ENCODE results near the gene RAMP3. TPM values are rescaled to one million over a fixed set of nuclear protein-coding genes. Genes with fewer than 3 reads are reported as not detected.
"Not testable (repeated sequence)": the region's sequence is repeated elsewhere in the genome, so short reads cannot be mapped to it uniquely, and the experiment has no call there.

Gene RAMP3, protein sequence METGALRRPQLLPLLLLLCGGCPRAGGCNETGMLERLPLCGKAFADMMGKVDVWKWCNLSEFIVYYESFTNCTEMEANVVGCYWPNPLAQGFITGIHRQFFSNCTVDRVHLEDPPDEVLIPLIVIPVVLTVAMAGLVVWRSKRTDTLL
- 0.14 TPM in 2 replicates for total RNA-seq

DNA sequence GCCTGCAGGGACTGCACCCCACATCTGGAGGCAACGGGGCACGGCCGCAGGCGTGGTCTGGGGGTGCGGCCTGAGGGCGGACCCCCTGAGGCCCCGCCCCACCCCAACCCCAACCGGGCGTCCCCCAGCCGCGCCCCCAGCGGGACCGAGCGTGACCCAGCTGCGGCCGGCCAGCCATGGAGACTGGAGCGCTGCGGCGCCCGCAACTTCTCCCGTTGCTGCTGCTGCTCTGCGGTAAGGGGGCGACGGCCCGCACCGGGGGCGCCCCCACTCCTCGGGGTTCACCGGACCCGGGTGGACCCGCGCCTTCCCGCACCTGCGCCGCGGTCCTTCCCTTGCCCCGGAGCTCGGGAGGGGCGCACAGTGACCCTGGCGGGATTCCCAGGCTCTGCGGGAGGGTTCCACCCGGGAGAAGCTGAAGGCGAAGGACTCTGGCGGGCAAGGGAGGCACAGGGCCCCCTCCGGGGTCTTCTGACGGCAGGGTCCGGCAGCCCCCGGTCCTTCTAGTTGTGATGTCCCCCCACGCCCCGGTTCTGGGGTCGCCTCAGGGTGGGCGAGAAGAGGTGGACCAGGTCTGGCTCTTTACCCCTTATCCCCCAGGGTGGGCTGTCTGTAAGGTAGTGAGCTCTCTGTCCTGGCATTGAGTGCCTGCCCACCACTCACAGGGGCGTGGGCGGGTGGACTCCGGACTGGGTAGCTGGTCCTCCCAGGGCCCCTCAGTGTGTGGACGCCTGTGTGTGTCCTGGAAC lies at the start of gene RAMP3:
TSS of gene RAMP3 (plus strand) at position 139 of the 749 bp plus-strand sequence. CDS start at position 177, 38 bp downstream.
- peaks cover 3% of the 10 kb centered on the region for H3K4me1 Mint-ChIP-seq (ENCODE audit: low read depth)
- H3K27me3 Mint-ChIP-seq (ENCODE audit: low read depth), result peaks cover 32% of the 10 kb centered on the region
- H3K27ac Mint-ChIP-seq, result no peak within 1 kb of the TSS
- no peaks in the 10 kb centered on the region for H3K36me3 Mint-ChIP-seq (ENCODE audit: low read depth)
- no peaks in the 10 kb centered on the region for H3K9me3 Mint-ChIP-seq
- no peak for DNase-seq (ENCODE audit: low spot score)
- intact Hi-C loops (cut with micrococcal nuclease), result no loop called here
- H3K4me3 Mint-ChIP-seq (ENCODE audit: low read depth), result no peak within 1 kb of the TSS

DNA sequence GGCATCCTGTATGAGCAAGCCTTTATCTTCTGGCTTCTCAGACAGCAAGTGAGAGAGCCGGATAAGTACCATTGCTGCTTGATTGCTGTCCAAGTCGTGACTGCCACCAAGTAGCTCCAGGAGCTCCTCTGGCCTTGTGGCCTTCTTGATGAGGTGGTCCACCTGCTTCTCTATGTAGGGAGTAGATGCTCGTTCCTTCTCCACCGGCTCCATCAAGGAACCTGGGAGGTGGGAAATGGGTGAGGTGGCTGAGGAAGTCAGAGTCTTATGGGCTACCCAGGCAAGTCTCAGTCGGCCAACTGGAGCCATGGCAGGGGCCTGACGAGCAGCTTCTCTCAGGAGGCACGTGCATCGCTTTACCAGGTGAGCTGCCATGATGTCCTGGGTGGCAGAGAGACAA lies 48.7 kb upstream of the RAMP3 start:
- no peak for DNase-seq (ENCODE audit: low spot score)
- intact Hi-C loops (cut with micrococcal nuclease), result no loop called here
- peaks cover 34% of the 10 kb centered on the region for H3K4me1 Mint-ChIP-seq (ENCODE audit: low read depth)
- H3K4me3 Mint-ChIP-seq (ENCODE audit: low read depth), result peak overlapping the region; percentile 73
- H3K36me3 Mint-ChIP-seq (ENCODE audit: low read depth), result peaks cover 65% of the 10 kb centered on the region
- H3K9me3 Mint-ChIP-seq, result no peaks in the 10 kb centered on the region
- H3K27ac Mint-ChIP-seq, result peak overlapping the region; percentile 62
- peaks cover 7% of the 10 kb centered on the region for H3K27me3 Mint-ChIP-seq (ENCODE audit: low read depth)

DNA sequence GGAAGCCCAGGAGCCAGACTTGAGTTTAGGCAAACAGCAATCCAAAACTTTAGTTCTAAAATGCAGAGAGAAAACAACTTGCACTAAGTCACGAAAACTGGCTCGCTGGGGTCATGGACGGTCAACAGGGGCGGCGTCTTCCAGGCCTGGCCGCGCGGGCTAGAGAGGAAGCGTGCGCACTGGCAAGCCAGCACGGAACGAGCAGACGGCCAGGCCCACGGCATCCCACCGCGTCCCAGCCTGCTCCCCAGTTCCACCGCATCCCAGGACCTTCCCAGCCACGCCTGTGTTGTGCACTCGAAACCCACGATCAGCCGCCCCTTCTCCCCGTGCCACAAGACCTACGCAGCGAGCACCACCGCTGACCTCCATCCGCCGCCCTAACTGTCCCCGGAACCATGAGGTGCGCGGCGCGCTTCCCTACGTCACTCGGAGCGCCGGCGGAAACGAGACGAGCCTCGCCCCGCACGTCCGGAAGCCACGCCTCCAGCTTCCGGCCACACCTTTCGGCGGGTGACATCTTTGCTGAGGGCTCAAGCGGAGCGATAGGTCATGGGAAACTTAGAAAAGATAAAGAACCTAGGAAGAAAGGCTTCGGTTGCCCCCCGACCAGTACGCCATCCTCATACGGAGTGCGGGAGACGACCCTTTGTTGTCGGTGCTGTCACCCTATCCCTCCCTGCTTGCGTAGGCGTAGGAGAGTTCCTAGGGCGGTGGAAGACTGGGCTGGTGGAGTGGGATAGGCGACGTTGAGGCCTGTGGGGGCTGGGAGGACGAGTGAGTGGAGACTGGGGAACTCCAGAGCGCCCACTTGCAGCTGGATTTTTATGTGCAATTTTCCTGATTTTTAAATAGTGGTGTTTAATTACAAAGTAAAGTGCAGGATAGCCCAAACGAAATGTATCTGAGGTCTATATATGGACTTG lies 46.0 kb upstream of the RAMP3 start, which contains the start of gene TBRG4:
TSS of gene TBRG4 (minus strand) at position 400 of the 926 bp plus-strand sequence. CDS start 2,460 bp downstream, outside the sequence.
- Mint-ChIP-seq H3K27ac (peak within 1 kb of the TSS; percentile 96), H3K4me1 (ENCODE audit: low read depth) (peaks cover 34% of the 10 kb centered on the region), H3K27me3 (ENCODE audit: low read depth) (peaks cover 20% of the 10 kb centered on the region), H3K9me3 (no peaks in the 10 kb centered on the region), H3K4me3 (ENCODE audit: low read depth) (peak within 1 kb of the TSS; percentile 98), H3K36me3 (ENCODE audit: low read depth) (peaks cover 43% of the 10 kb centered on the region)
- DNase-seq (ENCODE audit: low spot score), result peak; percentile 93
- intact Hi-C loops (cut with micrococcal nuclease), result loop anchor here (1.0 to 5.0 kb wide), 6 partner anchors 83 to 529 kb away; partner anchors contain the start of genes CCM2, PURB and TMED4

DNA sequence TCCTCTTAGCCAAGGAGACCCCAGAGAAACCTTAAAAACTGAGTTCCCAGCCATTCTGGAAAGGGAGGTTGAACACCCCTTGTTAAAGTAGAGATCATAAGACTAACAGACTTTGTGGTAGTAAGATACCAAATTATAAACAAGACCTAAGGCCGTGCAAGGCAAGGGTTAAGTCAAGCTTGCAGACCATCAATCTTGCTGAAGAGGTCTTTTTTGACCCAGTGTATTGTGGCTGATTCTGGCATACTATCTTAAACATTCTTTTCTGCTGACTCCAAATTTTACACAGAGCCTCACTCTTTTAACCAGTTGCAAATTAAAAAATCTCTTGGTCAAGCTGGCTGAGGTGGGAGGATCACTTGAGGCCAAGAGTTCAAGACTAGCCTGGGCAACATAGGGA lies 44.9 kb upstream of the RAMP3 start:
- intact Hi-C loops (cut with micrococcal nuclease), result loop anchor here (5.0 kb wide), 2 partner anchors 255 to 530 kb away; partner anchors contain the start of gene TMED4

DNA sequence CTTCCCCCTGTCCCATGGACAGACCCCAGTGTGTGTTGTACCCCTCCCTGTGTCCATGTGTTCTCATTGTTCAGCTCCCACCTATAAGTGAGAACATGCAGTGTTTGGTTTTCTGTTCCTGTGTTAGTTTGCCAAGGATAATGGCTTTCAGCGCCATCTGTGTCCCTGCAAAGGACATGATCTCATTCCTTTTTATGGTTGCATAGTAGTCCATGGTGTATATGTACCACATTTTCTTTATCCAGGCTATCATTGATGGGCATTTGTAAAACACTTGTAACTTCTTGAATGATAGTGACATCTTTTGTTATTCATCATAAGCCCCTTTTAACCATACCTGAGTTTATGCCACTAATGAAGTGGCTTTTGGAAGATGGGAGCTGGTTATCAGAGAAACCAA lies 43.3 kb upstream of the RAMP3 start:
- Mint-ChIP-seq H3K4me1 (ENCODE audit: low read depth) (peaks cover 17% of the 10 kb centered on the region), H3K4me3 (ENCODE audit: low read depth) (peak overlapping the region; percentile 11), H3K27me3 (ENCODE audit: low read depth) (peaks cover 20% of the 10 kb centered on the region), H3K36me3 (ENCODE audit: low read depth) (peaks cover 22% of the 10 kb centered on the region)
- not testable (repeated sequence) for H3K9me3 Mint-ChIP-seq; H3K27ac Mint-ChIP-seq; DNase-seq (ENCODE audit: low spot score)
- intact Hi-C loops (cut with micrococcal nuclease), result loop anchor here (5.0 kb wide), 2 partner anchors 257 to 532 kb away; partner anchors contain the start of gene TMED4

More for the DNA sequence above, 44.9 kb upstream of the RAMP3 start:
- peaks cover 28% of the 10 kb centered on the region for H3K4me1 Mint-ChIP-seq (ENCODE audit: low read depth)
- H3K27me3 Mint-ChIP-seq (ENCODE audit: low read depth), result peaks cover 20% of the 10 kb centered on the region
- no peak for DNase-seq (ENCODE audit: low spot score)
- peak overlapping the region; percentile 98 for H3K4me3 Mint-ChIP-seq (ENCODE audit: low read depth)
- H3K36me3 Mint-ChIP-seq (ENCODE audit: low read depth), result peaks cover 36% of the 10 kb centered on the region
- H3K9me3 Mint-ChIP-seq, result no peaks in the 10 kb centered on the region
- peak overlapping the region; percentile 67 for H3K27ac Mint-ChIP-seq

DNA sequence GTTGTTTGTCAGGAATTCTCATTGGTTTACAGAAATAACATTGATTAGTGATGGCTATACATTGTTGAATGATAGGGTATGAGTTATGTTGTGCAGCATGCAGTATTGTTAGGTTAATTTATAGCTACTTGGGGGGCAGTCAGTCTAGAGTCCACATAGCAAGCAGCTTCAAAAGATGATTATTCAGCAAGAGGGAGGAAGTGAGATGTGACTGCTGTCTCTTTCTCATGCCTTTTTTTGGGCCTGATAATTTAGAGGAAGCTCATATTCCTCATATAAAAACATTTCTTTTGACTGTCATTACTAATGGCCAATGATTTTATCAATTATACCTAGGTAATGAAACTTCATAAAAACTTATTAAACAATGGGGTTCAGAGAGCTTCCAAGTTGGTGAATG lies 42.7 kb upstream of the RAMP3 start:
- H3K27me3 Mint-ChIP-seq (ENCODE audit: low read depth), result peaks cover 20% of the 10 kb centered on the region
- intact Hi-C loops (cut with micrococcal nuclease), result loop anchor here (5.0 kb wide), 2 partner anchors 258 to 533 kb away; partner anchors contain the start of gene TMED4
- peaks cover 17% of the 10 kb centered on the region for H3K4me1 Mint-ChIP-seq (ENCODE audit: low read depth)
- H3K4me3 Mint-ChIP-seq (ENCODE audit: low read depth), result no peak overlapping the region
- no peak for DNase-seq (ENCODE audit: low spot score)
- no peak overlapping the region for H3K27ac Mint-ChIP-seq
- H3K9me3 Mint-ChIP-seq, result no peaks in the 10 kb centered on the region
- H3K36me3 Mint-ChIP-seq (ENCODE audit: low read depth), result peaks cover 18% of the 10 kb centered on the region

DNA sequence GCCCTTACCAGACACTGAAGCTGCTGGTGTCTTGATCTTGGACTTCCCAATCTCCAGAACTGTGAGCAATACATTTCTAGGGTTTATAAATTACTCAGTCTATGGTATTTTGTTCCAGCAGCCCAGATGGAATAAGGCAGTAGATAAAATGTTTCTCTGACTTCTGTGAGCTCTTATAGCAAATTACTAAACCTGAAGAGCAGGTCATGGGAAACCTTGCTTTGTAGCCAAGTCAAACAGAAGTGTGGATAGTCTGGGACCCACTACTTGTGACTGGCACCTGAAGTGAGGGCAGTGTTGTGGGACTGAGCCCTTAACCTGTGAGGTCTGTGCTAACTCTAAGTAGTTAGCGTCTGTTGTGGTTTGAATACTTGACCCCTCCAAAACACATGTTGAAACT lies 41.5 kb upstream of the RAMP3 start:
- H3K4me3 Mint-ChIP-seq (ENCODE audit: low read depth), result no peak overlapping the region
- peaks cover 8% of the 10 kb centered on the region for H3K36me3 Mint-ChIP-seq (ENCODE audit: low read depth)
- peaks cover 20% of the 10 kb centered on the region for H3K27me3 Mint-ChIP-seq (ENCODE audit: low read depth)
- no peak for DNase-seq (ENCODE audit: low spot score)
- peaks cover 12% of the 10 kb centered on the region for H3K4me1 Mint-ChIP-seq (ENCODE audit: low read depth)
- no peak overlapping the region for H3K27ac Mint-ChIP-seq
- H3K9me3 Mint-ChIP-seq, result no peaks in the 10 kb centered on the region
- intact Hi-C loops (cut with micrococcal nuclease), result no loop called here

DNA sequence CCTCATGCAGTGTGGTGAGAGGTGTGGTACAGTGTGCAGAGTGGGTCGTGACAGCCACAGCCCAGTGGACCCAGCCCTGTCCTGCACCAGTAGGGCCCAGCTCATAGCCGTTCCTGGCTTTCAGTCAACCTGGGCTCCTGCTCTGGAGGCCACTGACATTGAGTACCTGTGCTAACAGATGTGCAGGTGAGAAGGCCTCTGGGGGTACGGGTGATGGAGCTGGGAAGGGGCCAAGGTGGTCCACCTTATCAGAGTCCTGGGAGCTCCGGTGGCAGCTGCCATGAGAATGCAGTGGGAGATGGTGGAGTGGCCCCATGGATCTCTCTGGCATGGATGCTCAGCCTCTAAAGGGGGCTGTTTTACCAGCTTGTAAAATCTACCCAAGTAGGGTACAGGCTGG lies 40.0 kb upstream of the RAMP3 start:
- Mint-ChIP-seq H3K27me3 (ENCODE audit: low read depth) (peaks cover 20% of the 10 kb centered on the region), H3K4me1 (ENCODE audit: low read depth) (peaks cover 8% of the 10 kb centered on the region), H3K4me3 (ENCODE audit: low read depth) (no peak overlapping the region), H3K27ac (no peak overlapping the region), H3K36me3 (ENCODE audit: low read depth) (no peaks in the 10 kb centered on the region), H3K9me3 (no peaks in the 10 kb centered on the region)
- intact Hi-C loops (cut with micrococcal nuclease), result no loop called here
- no peak for DNase-seq (ENCODE audit: low spot score)

DNA sequence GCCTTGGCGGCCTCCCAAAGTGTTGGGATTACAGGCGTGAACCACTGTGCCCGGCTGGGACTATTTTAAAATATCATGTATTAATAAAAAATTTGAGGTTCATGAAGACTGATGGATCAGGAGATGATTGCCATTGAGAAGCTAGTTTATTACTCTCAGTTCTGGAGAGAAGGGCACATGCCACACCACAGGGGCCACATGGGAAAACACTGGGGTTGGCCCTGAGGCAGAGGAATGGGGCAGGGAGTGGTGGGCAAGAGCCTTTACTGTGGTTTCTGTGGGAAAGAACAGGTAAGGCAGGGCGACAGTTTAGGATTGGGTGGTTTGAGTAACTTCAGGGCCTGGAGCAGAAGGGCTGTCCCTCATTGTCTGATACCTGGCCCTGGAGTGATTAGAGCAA lies 39.3 kb upstream of the RAMP3 start:
- Mint-ChIP-seq H3K27me3 (ENCODE audit: low read depth) (peaks cover 16% of the 10 kb centered on the region), H3K9me3 (no peaks in the 10 kb centered on the region), H3K4me1 (ENCODE audit: low read depth) (peaks cover 10% of the 10 kb centered on the region), H3K27ac (no peak overlapping the region), H3K4me3 (ENCODE audit: low read depth) (no peak overlapping the region), H3K36me3 (ENCODE audit: low read depth) (no peaks in the 10 kb centered on the region)
- no peak for DNase-seq (ENCODE audit: low spot score)
- intact Hi-C loops (cut with micrococcal nuclease), result no loop called here

DNA sequence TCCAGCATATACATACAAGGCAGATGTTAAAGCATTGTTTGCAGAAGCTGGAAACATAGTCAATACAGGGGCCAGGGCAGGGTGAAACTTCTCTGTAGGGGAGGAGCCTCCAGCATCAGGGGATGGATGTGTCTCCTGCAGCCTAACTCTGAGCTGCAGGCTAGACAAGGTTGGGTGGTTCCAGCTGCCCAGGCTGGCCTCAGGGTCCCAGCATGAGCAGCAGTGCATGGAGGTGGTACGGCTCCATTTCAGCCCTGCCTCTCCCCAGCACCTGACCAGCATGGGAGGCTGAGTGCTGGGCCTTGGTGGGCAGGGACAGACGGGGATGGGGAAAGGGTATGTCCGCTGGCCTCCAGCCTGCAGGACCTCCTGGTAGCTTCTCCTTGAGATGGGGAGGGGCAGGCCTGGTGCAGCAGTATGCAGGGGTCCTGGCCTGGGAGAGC lies 38.7 kb upstream of the RAMP3 start:
- intact Hi-C loops (cut with micrococcal nuclease), result no loop called here
- H3K27ac Mint-ChIP-seq, result no peak overlapping the region
- no peaks in the 10 kb centered on the region for H3K36me3 Mint-ChIP-seq (ENCODE audit: low read depth)
- no peak overlapping the region for H3K4me3 Mint-ChIP-seq (ENCODE audit: low read depth)
- no peaks in the 10 kb centered on the region for H3K9me3 Mint-ChIP-seq
- peaks cover 14% of the 10 kb centered on the region for H3K27me3 Mint-ChIP-seq (ENCODE audit: low read depth)
- H3K4me1 Mint-ChIP-seq (ENCODE audit: low read depth), result peaks cover 12% of the 10 kb centered on the region
- DNase-seq (ENCODE audit: low spot score), result no peak

DNA sequence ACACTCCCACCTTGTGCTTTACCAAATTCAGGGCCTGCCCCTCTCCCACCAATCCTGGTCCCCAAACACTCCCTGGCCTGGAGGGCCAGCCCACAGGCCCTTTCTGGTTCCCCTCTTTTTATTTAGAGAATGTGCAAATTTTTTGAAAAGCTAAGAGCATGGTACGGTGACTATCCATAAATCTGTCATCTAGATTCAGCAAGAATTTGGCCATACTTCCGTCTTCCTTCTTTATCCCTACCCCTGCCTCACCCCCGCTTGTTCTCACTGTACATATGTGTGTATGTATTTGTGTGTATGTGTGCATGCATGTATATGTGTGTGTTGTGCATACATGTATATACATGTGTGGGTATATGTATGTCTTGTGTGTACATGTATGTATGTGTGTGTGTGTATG lies 38.0 kb upstream of the RAMP3 start:
- no peaks in the 10 kb centered on the region for H3K36me3 Mint-ChIP-seq (ENCODE audit: low read depth)
- H3K4me1 Mint-ChIP-seq (ENCODE audit: low read depth), result peaks cover 12% of the 10 kb centered on the region
- H3K9me3 Mint-ChIP-seq, result no peaks in the 10 kb centered on the region
- no peak overlapping the region for H3K27ac Mint-ChIP-seq
- H3K4me3 Mint-ChIP-seq (ENCODE audit: low read depth), result no peak overlapping the region
- DNase-seq (ENCODE audit: low spot score), result no peak
- intact Hi-C loops (cut with micrococcal nuclease), result no loop called here
- H3K27me3 Mint-ChIP-seq (ENCODE audit: low read depth), result peaks cover 8% of the 10 kb centered on the region
